Hepatocyte (in vitro differentiated cells): ENCODE results near the gene KCNJ13.

Source experiments
- EZH2 ChIP-seq: fragments of 200-600 bp; sonication (generic); IDR thresholded peaks from 2 replicates; pipeline ENCODE4 v1.6.1; 2016; ENCODE audit warnings: antibody characterized with exemption, mild to moderate bottlenecking, borderline replicate concordance
- TF ChIP-seq, protein P1 (sequence below): fragments of 200-600 bp; sonication (generic); IDR thresholded peaks from 2 replicates; pipeline ENCODE4 v1.5.1; 2016; ENCODE audit warnings: antibody characterized with exemption, mild to moderate bottlenecking; ENCODE audit not compliant: poor library complexity

DNA sequence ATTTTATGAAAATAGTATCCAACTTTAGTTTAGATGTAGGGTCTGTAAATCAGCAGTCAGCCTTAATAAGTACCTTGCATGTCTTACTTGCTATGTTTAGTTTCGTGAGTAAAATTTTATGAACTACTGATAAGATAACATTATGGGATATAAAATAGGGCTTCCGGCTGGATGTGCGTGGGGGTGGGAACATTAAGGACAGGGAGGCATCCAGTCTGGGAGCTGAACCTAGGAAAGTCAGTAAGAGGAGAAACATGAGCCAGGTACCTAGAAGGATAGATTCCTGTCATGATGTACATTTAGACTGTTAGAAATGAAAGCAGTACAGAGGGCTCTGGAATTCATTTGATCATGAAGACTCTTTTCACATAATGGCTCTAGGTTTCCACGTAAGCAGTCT, 12.7 kb upstream of the KCNJ13 start:
- TF ChIP-seq, protein P1, sequence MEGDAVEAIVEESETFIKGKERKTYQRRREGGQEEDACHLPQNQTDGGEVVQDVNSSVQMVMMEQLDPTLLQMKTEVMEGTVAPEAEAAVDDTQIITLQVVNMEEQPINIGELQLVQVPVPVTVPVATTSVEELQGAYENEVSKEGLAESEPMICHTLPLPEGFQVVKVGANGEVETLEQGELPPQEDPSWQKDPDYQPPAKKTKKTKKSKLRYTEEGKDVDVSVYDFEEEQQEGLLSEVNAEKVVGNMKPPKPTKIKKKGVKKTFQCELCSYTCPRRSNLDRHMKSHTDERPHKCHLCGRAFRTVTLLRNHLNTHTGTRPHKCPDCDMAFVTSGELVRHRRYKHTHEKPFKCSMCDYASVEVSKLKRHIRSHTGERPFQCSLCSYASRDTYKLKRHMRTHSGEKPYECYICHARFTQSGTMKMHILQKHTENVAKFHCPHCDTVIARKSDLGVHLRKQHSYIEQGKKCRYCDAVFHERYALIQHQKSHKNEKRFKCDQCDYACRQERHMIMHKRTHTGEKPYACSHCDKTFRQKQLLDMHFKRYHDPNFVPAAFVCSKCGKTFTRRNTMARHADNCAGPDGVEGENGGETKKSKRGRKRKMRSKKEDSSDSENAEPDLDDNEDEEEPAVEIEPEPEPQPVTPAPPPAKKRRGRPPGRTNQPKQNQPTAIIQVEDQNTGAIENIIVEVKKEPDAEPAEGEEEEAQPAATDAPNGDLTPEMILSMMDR = no peak
- TF ChIP-seq EZH2 = no peak
